Fibroblast of lung (primary cell): ENCODE measurements around the gene TMEM201.

ENCODE experiments used
- EZH2 ChIP-seq: IDR thresholded peaks from 2 replicates; pipeline ENCODE4 v1.5.1; 2012; ENCODE audit warnings: low read length, control low read depth, mild to moderate bottlenecking; ENCODE audit errors: missing control alignments
- TF ChIP-seq, protein P1 (sequence below), 2 donors: IDR thresholded peaks in 1 of 2; conservative IDR thresholded peaks in 1 of 2; 1 replicate in 1 of 2; 2 replicates in 1 of 2; pipeline ENCODE4 v1.5.1; 2011 to 2012; ENCODE audit warnings: low read length in 2 of 2, control low read depth in 1 of 2, inconsistent platforms in 1 of 2, low read depth in 1 of 2, mild to moderate bottlenecking in 1 of 2

DNA sequence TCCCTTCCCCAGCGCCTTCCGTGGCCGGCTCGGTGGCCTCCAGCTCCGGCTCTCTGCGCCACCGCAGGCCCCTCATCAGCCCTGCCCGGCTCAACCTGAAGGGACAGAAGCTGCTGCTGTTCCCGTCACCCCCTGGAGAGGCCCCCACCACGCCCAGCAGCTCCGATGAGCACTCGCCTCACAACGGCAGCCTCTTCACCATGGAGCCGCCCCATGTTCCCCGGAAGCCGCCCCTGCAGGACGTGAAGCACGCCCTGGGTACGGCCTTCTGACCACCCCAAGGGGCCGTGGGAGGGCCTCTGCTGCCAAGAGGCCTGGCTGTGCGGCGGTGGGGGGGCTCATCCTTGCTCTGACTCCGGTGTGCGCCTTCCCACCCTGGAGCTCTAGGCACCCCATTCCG lies 21.8 kb downstream of the TMEM201 start:
- TF ChIP-seq, protein P1, sequence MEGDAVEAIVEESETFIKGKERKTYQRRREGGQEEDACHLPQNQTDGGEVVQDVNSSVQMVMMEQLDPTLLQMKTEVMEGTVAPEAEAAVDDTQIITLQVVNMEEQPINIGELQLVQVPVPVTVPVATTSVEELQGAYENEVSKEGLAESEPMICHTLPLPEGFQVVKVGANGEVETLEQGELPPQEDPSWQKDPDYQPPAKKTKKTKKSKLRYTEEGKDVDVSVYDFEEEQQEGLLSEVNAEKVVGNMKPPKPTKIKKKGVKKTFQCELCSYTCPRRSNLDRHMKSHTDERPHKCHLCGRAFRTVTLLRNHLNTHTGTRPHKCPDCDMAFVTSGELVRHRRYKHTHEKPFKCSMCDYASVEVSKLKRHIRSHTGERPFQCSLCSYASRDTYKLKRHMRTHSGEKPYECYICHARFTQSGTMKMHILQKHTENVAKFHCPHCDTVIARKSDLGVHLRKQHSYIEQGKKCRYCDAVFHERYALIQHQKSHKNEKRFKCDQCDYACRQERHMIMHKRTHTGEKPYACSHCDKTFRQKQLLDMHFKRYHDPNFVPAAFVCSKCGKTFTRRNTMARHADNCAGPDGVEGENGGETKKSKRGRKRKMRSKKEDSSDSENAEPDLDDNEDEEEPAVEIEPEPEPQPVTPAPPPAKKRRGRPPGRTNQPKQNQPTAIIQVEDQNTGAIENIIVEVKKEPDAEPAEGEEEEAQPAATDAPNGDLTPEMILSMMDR (conservative IDR thresholded peaks at IDR 0.05 in 1 of 2, IDR thresholded peaks at IDR 0.05 in 1 of 2; ENCODE audit: low read depth in 1 of 2, low read length in 2 of 2), result no peak
- no peak for TF ChIP-seq EZH2
